Ovary (tissue), 9 donors: ENCODE results near the gene CCDC33. TPM values are rescaled to one million over a fixed set of nuclear protein-coding genes. Genes with fewer than 3 reads are reported as not detected.

Experiments used
- DNase-seq, 5 donors: peaks; one replicate each; pipeline ENCODE4 v3.0.0-alpha.2; 2019 to 2020
- H3K27ac ChIP-seq, 2 donors: fragments of 200-600 bp; one replicate each; pipeline versions ENCODE4 v1.5.1 to v1.8.0; 2019 to 2022
- H3K27me3 ChIP-seq: fragments of 200-600 bp; one replicate; pipeline ENCODE4 v1.8.0; 2022
- H3K36me3 ChIP-seq: fragments of 200-600 bp; sonication (generic); one replicate; pipeline ENCODE4 v1.5.1; 2019
- H3K4me1 ChIP-seq: one replicate; pipeline ENCODE4 v1.8.1; 2013; ENCODE audit warnings: mild to moderate bottlenecking, moderate library complexity; ENCODE audit not compliant: insufficient read depth
- H3K4me3 ChIP-seq: fragments of 200-600 bp; sonication (generic); one replicate; pipeline ENCODE4 v1.5.1; 2017
- H3K9me3 ChIP-seq, 2 donors: fragments of 200-600 bp in 1 of 2; sonication (generic) in 1 of 2; one replicate each; pipeline versions ENCODE4 v1.5.1 to v1.8.1; 2013 to 2019; ENCODE audit warnings: mild to moderate bottlenecking in 1 of 2, moderate library complexity in 1 of 2
- EP300 ChIP-seq: sonication (generic); formaldehyde crosslinking; IDR thresholded peaks from one replicate; pipeline ENCODE4 v1.6.1; 2017; ENCODE audit warnings: antibody characterized with exemption
- POLR2A ChIP-seq: fragments of 450-650 bp; IDR thresholded peaks from one replicate; pipeline ENCODE4 v1.6.1; 2017; ENCODE audit warnings: antibody characterized with exemption, mild to moderate bottlenecking, moderate library complexity
- WGBS, 3 donors: extraction: QIAGEN DNeasy Blood & Tissue Kit in 1 of 3; methylation state at CpG; one replicate each; pipeline versions ENCODE4 v1.1.5 to v1.1.7; 2013 to 2017; 5-methylcytosine and 5-hydroxymethylcytosine counted together
- intact Hi-C, 4 donors: fragments of 100-400 bp; cut with DNase I; formaldehyde crosslinking; loops; one replicate each; pipeline versions ENCODE4 v1.11.0 to v1.15.1; 2022 to 2023
- polyA plus RNA-seq, 2 donors: library from polyadenylated mRNA; stranded (reverse); fragments of 200-250 nt in 1 of 2; fragments of 350-450 nt in 1 of 2; fragmentation: Illumina TruSeq in 1 of 2; extraction: RNeasy Lipid Tissue Mini Kit (QIAGEN cat#74804) in 1 of 2; gene quantifications; one replicate each; pipeline ENCODE4 v1.2.3, GENCODE V29; 2013 to 2014
- total RNA-seq, 7 donors: library from RNA; depleted of rRNA in 2 of 7; stranded (reverse); fragments of >200 nt in 2 of 7; fragmentation: NEBNext Ultra II Directional in 3 of 7; extraction: Animal tissue kit (Norgen Biotek cat#: 25700) in 3 of 7; gene quantifications; one replicate each; pipeline versions ENCODE4 v1.1.0 to v1.2.4, GENCODE V29; 2016 to 2023
- TF ChIP-seq, protein P1 (sequence below), 3 donors: fragments of 450-650 bp in 2 of 3; fragments of 200-600 bp in 1 of 3; IDR thresholded peaks; one replicate each; pipeline versions ENCODE4 v1.5.1 to v1.8.0; 2016 to 2022; ENCODE audit warnings: antibody characterized with exemption in 3 of 3, mild to moderate bottlenecking in 1 of 3
- donor health status: DM: no; HTN: no; CAD: no; lungs with moderate emphysema.
- donor health status: DM: no; HTN: no; CAD: no.
- donor health status: Bipolar disorder and iron deficiency.
- donor health status: DM: yes; HTN: yes; CAD: no.
- donor health status: DM: no; HTN: no; CAD: no.
- donor health status: DM: yes; HTN: yes; CAD: no.

The CCDC33 gene
- total and polyA plus RNA-seq, 9 donors = 0.10 to 24.7 (median 1.9) TPM; not detected in 3

DNA sequence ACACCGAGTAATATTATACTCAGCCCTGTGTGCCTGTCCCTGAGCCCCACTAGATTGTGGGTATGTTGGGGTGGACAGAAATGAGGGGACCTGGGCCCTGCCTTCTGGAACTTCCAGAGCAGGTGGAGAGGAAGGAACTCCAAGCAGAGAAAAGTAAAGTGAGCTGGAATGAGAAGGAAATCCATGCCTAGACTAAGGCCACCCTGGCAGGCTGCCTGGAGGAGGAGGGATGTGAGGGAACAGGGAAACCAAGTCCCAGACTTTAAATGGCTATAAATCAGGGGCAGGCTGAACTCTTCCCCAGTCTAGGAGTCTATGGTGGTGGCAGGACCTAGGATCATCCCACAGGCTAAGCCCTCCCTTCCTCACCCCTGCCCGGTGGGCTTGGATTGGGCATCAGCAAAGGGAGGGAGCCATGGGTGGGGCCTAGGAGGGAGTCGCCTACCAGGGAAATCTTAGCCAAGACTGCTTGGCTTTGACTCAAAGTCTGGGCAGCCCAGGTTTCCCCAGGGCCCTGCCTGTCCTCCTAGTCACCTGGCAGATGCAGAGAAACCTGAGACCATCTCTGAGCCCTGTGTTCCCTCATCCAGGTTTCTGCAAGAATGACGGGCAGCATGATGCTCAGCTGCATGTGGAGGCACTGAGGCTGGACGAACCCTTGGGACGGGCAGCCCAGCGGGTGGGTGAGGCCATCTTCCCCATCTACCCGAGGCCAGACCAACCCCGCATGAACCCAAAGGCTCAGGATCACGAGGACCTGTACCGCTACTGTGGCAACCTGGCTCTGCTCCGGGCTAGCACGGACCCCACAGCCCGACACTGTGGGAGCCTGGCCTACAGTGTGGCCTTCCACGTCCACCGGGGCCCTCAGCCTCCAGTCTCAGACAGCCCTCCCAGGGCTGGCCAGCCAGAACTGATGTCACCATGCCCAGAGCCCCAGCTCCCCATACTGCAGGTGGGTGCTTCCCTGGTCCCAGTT lies 17.9 kb upstream of the CCDC33 start:
- Histone ChIP-seq H3K9me3 (no peaks in the 10 kb centered on the region), H3K36me3 (no peaks in the 10 kb centered on the region), H3K4me1 (no peaks in the 10 kb centered on the region), H3K27me3 (no peaks in the 10 kb centered on the region), H3K4me3 (no peak overlapping the region), H3K27ac (no peak overlapping the region)
- TF ChIP-seq EP300 = no peak
- TF ChIP-seq, protein P1, sequence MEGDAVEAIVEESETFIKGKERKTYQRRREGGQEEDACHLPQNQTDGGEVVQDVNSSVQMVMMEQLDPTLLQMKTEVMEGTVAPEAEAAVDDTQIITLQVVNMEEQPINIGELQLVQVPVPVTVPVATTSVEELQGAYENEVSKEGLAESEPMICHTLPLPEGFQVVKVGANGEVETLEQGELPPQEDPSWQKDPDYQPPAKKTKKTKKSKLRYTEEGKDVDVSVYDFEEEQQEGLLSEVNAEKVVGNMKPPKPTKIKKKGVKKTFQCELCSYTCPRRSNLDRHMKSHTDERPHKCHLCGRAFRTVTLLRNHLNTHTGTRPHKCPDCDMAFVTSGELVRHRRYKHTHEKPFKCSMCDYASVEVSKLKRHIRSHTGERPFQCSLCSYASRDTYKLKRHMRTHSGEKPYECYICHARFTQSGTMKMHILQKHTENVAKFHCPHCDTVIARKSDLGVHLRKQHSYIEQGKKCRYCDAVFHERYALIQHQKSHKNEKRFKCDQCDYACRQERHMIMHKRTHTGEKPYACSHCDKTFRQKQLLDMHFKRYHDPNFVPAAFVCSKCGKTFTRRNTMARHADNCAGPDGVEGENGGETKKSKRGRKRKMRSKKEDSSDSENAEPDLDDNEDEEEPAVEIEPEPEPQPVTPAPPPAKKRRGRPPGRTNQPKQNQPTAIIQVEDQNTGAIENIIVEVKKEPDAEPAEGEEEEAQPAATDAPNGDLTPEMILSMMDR (IDR thresholded peaks at IDR 0.05) = no peak
- no peak for TF ChIP-seq POLR2A
- no peak for DNase-seq
- 89 to 93% (median 89%) methylated on average over 15 to 16 of the region's 16 CpGs for WGBS, 3 donors
- intact Hi-C loops = loop anchor here in 1 of 4 donors (5.0 kb wide), 1 partner anchor 86 kb away; the partner anchor contains the start of gene ISLR2

DNA sequence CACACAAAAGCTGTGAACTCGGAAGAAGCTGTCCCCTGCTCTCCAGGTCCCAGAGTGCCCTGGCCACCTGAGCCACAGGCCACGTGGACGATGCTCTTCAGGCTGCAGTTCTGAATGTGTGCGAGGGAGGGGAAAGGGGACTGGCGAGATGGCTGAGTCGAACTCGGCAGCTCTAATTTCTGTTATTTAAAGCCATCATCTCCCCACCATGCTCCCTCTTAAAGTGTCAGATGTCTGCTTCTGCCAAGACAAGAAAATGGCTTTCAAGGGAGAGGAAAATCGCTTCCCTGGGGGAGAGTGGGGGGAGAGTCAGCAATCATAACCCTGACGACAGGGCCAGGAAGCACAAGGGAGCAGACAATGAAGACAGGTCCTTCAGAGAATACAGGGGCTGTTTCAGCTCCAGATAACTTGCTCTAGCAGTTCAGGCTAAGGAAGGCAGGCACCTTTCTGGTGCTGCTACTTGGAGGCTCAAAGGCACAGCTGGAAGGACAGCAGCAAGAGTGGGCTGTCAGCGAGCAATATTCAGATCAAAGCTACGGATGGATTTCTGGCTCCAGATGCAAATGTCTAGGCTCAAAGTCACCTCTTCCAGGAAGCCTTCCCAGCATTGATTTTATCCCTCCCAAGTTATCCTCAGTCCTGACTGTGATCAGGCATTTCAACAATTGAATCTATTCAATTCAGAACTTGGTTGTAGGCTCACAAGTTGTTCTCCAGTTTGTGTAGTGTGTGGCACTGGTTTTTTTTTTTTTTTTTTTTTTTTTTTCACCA lies 15.5 kb upstream of the CCDC33 start:
- H3K9me3 ChIP-seq = no peaks in the 10 kb centered on the region
- H3K27ac ChIP-seq = no peak overlapping the region
- no peaks in the 10 kb centered on the region for H3K27me3 ChIP-seq
- TF ChIP-seq EP300 (no peak), POLR2A (no peak)
- TF ChIP-seq, protein P1 (IDR thresholded peaks at IDR 0.05) = no peak
- no peaks in the 10 kb centered on the region for H3K36me3 ChIP-seq
- H3K4me3 ChIP-seq = no peak overlapping the region
- 70 to 77% (median 77%) methylated on average over 11 of the region's 11 CpGs for WGBS, 3 donors
- DNase-seq = no peak
- H3K4me1 ChIP-seq = no peaks in the 10 kb centered on the region
- intact Hi-C loops = loop anchor here in 1 of 4 donors (10.0 kb wide), 1 partner anchor 56 kb away; no protein-coding TSS in a partner anchor

DNA sequence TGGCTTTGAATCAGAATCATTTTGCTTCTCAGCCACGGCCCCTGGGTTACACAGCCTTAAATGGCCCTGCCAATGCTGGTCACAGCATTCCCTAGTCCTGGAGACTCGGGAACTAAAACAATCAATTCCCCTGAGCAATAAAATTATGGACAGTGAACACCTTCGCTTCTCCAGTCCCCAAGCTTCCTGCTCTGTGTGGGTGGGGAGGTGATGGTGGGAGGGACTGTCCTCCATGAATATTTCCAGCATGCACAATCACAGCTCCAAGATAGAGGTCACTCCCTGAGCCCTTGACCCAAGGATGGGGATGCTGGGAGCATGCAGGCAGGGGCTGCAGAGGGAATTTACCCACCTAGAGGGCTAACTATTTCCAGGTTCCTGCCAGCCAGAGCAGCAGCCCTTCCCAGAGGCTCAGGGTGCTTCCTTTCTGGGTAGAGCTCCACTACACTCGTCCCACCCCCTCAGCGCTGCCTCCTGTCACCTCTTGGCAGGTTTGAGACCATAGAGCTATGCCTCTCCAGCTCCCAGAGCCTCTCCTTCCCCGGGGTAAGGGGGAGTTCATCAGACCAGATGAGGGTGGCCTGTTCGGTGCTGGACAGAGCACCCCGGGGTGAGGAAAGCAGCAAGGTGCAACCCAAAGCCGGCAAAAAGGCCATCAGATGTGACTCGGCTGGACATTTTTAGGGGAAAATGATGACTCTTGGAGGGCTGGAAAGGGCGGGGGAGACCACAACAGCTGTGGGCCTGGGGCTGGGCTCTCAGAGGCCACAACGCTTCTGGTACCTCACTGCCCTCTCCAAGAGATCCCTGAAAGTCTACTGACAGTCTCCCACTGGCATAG lies 14.5 kb upstream of the CCDC33 start:
- TF ChIP-seq EP300 (no peak), POLR2A (no peak)
- TF ChIP-seq, protein P1 (IDR thresholded peaks at IDR 0.05) = no peak
- Histone ChIP-seq H3K36me3 (no peaks in the 10 kb centered on the region), H3K4me3 (no peak overlapping the region), H3K27ac (no peak overlapping the region), H3K4me1 (no peaks in the 10 kb centered on the region), H3K9me3 (no peaks in the 10 kb centered on the region), H3K27me3 (no peaks in the 10 kb centered on the region)
- intact Hi-C loops = loop anchor here in 1 of 4 donors (10.0 kb wide), 1 partner anchor 57 kb away; no protein-coding TSS in a partner anchor
- WGBS, 3 donors = 44 to 49% (median 49%) methylated on average over 12 of the region's 12 CpGs
- DNase-seq = no peak
